ENCODE measurements around the gene MRPL20. TPM values are rescaled to one million over a fixed set of nuclear protein-coding genes. Genes with fewer than 3 reads are reported as not detected.

MRPL20 gene
- total RNA-seq, 2 experiments from 2014 or later, result 181 to 182 TPM

GRCh38 chr1:1440262-1441001, 33.3 kb upstream of the MRPL20 start:
- H3K27me3 Mint-ChIP-seq, result peaks cover 21% of the 10 kb centered on the region
- H3K4me1 Mint-ChIP-seq, result no peaks in the 10 kb centered on the region
- no peak overlapping the region for H3K27ac Mint-ChIP-seq
- no peaks in the 10 kb centered on the region for H3K9me3 Mint-ChIP-seq
- H3K4me3 Mint-ChIP-seq, result no peak overlapping the region
- H3K36me3 Mint-ChIP-seq, result no peaks in the 10 kb centered on the region
- no peak for DNase-seq

- H3K9me3 Mint-ChIP-seq, result no peaks in the 10 kb centered on the region
- no peaks in the 10 kb centered on the region for H3K36me3 Mint-ChIP-seq
- no peak overlapping the region for H3K27ac Mint-ChIP-seq
- H3K4me3 Mint-ChIP-seq, result no peak overlapping the region
- H3K4me1 Mint-ChIP-seq, result peaks cover 3% of the 10 kb centered on the region
- H3K27me3 Mint-ChIP-seq, result peaks cover 27% of the 10 kb centered on the region
- DNase-seq, result no peak
Observed at GRCh38 chr1:1439546-1440261, 32.6 kb upstream of the MRPL20 start.

- no peaks in the 10 kb centered on the region for H3K36me3 Mint-ChIP-seq
- H3K4me1 Mint-ChIP-seq, result peaks cover 3% of the 10 kb centered on the region
- H3K9me3 Mint-ChIP-seq, result no peaks in the 10 kb centered on the region
- no peak overlapping the region for H3K27ac Mint-ChIP-seq
- peaks cover 27% of the 10 kb centered on the region for H3K27me3 Mint-ChIP-seq
- H3K4me3 Mint-ChIP-seq, result no peak overlapping the region
- no peak for DNase-seq
Observed at GRCh38 chr1:1438531-1439381, 31.7 kb upstream of the MRPL20 start.

GRCh38 chr1:1437904-1438376, 30.8 kb upstream of the MRPL20 start:
- Mint-ChIP-seq H3K27me3 (peaks cover 27% of the 10 kb centered on the region), H3K4me3 (no peak overlapping the region), H3K36me3 (no peaks in the 10 kb centered on the region), H3K9me3 (no peaks in the 10 kb centered on the region), H3K4me1 (peaks cover 6% of the 10 kb centered on the region), H3K27ac (no peak overlapping the region)
- no peak for DNase-seq

- DNase-seq, result no peak
- Mint-ChIP-seq H3K4me1 (peaks cover 6% of the 10 kb centered on the region), H3K36me3 (no peaks in the 10 kb centered on the region), H3K4me3 (no peak overlapping the region), H3K27me3 (peaks cover 30% of the 10 kb centered on the region), H3K9me3 (no peaks in the 10 kb centered on the region), H3K27ac (no peak overlapping the region)
Observed at GRCh38 chr1:1437033-1437903, 30.2 kb upstream of the MRPL20 start.

GRCh38 chr1:1436630-1437032, 29.5 kb upstream of the MRPL20 start:
- no peak overlapping the region for H3K4me3 Mint-ChIP-seq
- H3K4me1 Mint-ChIP-seq, result peaks cover 6% of the 10 kb centered on the region
- DNase-seq, result no peak
- H3K36me3 Mint-ChIP-seq, result no peaks in the 10 kb centered on the region
- peaks cover 34% of the 10 kb centered on the region for H3K27me3 Mint-ChIP-seq
- no peak overlapping the region for H3K27ac Mint-ChIP-seq
- H3K9me3 Mint-ChIP-seq, result no peaks in the 10 kb centered on the region

GRCh38 chr1:1435911-1436629, 29.0 kb upstream of the MRPL20 start:
- no peak for DNase-seq
- Mint-ChIP-seq H3K36me3 (no peaks in the 10 kb centered on the region), H3K9me3 (no peaks in the 10 kb centered on the region), H3K4me3 (peak overlapping the region; percentile 25), H3K27ac (no peak overlapping the region), H3K4me1 (peaks cover 6% of the 10 kb centered on the region), H3K27me3 (peaks cover 37% of the 10 kb centered on the region)

GRCh38 chr1:1435106-1435903, 28.2 kb upstream of the MRPL20 start, which contains the start of gene VWA1:
Gene VWA1, plus strand, starts transcription at chr1:1435690. Its CDS starts 59 bp downstream, at chr1:1435749.
- DNase-seq, result peak; percentile 82
- Mint-ChIP-seq H3K27me3 (peaks cover 32% of the 10 kb centered on the region), H3K36me3 (no peaks in the 10 kb centered on the region), H3K9me3 (no peaks in the 10 kb centered on the region), H3K4me3 (peak within 1 kb of the TSS; percentile 42), H3K27ac (no peak within 1 kb of the TSS), H3K4me1 (peaks cover 6% of the 10 kb centered on the region)

GRCh38 chr1:1434824-1435105, 27.7 kb upstream of the MRPL20 start:
- peak overlapping the region; percentile 42 for H3K4me3 Mint-ChIP-seq
- no peaks in the 10 kb centered on the region for H3K9me3 Mint-ChIP-seq
- DNase-seq, result no peak
- H3K36me3 Mint-ChIP-seq, result no peaks in the 10 kb centered on the region
- no peak overlapping the region for H3K27ac Mint-ChIP-seq
- H3K27me3 Mint-ChIP-seq, result peaks cover 37% of the 10 kb centered on the region
- peaks cover 6% of the 10 kb centered on the region for H3K4me1 Mint-ChIP-seq

- Mint-ChIP-seq H3K9me3 (no peaks in the 10 kb centered on the region), H3K4me1 (peaks cover 6% of the 10 kb centered on the region), H3K27me3 (peaks cover 40% of the 10 kb centered on the region), H3K4me3 (no peak overlapping the region), H3K27ac (no peak overlapping the region), H3K36me3 (no peaks in the 10 kb centered on the region)
- peak; percentile 43 for DNase-seq
Observed at GRCh38 chr1:1434131-1434823, 27.2 kb upstream of the MRPL20 start.

- Mint-ChIP-seq H3K4me3 (no peak overlapping the region), H3K36me3 (no peaks in the 10 kb centered on the region), H3K9me3 (no peaks in the 10 kb centered on the region), H3K27me3 (peaks cover 43% of the 10 kb centered on the region), H3K27ac (peak overlapping the region; percentile 45), H3K4me1 (peaks cover 6% of the 10 kb centered on the region)
- DNase-seq, result peak; percentile 81
Observed at GRCh38 chr1:1433804-1434130, 26.7 kb upstream of the MRPL20 start.

GRCh38 chr1:1432951-1433803, 26.1 kb upstream of the MRPL20 start:
- Mint-ChIP-seq H3K4me3 (no peak overlapping the region), H3K27ac (peak overlapping the region; percentile 45), H3K27me3 (peaks cover 43% of the 10 kb centered on the region), H3K36me3 (no peaks in the 10 kb centered on the region), H3K4me1 (peaks cover 6% of the 10 kb centered on the region), H3K9me3 (no peaks in the 10 kb centered on the region)
- no peak for DNase-seq
